Measurements from ENCODE around the gene CYTH3. TPM values are rescaled to one million over a fixed set of nuclear protein-coding genes. Genes with fewer than 3 reads are reported as not detected.
A peak's percentile ranks its signal among the peaks of the same experiment; 100 is the strongest.

Gene CYTH3
- total and polyA plus RNA-seq, 2 of the 13 experiments (the other 11 are each of a cell fraction or from before 2014, with no cell fraction given) = 3.1 to 3.8 TPM

DNA sequence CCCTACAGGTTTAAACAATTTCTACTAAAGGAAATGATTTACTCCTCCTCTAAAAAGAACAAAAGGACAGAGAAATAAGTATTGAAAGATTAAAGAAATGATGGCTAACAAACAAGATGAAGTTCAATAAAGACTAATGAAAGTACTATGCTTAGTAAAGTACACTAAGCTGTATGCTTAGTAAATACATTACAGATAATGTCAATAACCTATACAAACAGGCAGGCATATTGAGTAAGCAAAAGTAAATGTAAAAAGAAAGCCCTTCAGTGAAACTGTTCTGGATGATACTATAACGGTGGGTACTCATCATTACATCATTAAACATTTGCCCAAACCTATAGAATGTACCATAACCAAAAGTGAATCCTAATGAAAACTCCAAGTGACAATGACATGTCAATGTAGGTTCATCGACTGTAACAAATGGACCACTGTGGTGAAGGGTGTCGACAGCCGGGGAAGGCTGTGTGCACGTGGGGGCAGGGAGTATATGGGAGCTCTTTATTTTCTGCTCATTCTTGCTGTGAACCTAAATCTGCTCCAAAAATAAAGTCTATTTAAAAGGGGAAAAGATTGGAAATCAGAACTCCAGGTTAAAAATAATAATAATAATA is 34.0 kb downstream of the CYTH3 start (continued):
- no peak for TF ChIP-seq ZNF749 (CRISPR knock-in tag; IDR thresholded peaks at IDR 0.05; ENCODE audit: borderline replicate concordance)
- TF ChIP-seq ATF7-NPFF (CRISPR knock-in tag; IDR thresholded peaks at IDR 0.05; ENCODE audit: low read depth) = no peak
- no peak for TF ChIP-seq ZNF773 (CRISPR knock-in tag; IDR thresholded peaks at IDR 0.05; ENCODE audit: borderline replicate concordance)
- TF ChIP-seq ZBTB37 (CRISPR knock-in tag; IDR thresholded peaks at IDR 0.05) = no peak
- TF ChIP-seq, protein P1, sequence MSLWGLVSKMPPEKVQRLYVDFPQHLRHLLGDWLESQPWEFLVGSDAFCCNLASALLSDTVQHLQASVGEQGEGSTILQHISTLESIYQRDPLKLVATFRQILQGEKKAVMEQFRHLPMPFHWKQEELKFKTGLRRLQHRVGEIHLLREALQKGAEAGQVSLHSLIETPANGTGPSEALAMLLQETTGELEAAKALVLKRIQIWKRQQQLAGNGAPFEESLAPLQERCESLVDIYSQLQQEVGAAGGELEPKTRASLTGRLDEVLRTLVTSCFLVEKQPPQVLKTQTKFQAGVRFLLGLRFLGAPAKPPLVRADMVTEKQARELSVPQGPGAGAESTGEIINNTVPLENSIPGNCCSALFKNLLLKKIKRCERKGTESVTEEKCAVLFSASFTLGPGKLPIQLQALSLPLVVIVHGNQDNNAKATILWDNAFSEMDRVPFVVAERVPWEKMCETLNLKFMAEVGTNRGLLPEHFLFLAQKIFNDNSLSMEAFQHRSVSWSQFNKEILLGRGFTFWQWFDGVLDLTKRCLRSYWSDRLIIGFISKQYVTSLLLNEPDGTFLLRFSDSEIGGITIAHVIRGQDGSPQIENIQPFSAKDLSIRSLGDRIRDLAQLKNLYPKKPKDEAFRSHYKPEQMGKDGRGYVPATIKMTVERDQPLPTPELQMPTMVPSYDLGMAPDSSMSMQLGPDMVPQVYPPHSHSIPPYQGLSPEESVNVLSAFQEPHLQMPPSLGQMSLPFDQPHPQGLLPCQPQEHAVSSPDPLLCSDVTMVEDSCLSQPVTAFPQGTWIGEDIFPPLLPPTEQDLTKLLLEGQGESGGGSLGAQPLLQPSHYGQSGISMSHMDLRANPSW (CRISPR knock-in tag; IDR thresholded peaks at IDR 0.05; ENCODE audit: borderline replicate concordance) = no peak
- peak; percentile 49; the same call in 1 of the 2 replicates for TF ChIP-seq KAT8 (CRISPR knock-in tag; IDR thresholded peaks at IDR 0.05)
- no peak for TF ChIP-seq NCOA1 (CRISPR knock-in tag; IDR thresholded peaks at IDR 0.05)
- no peak for TF ChIP-seq HDAC6 (IDR thresholded peaks at IDR 0.05; ENCODE audit: low read depth, low read length)
- no peak for TF ChIP-seq ZBTB1 (CRISPR knock-in tag; IDR thresholded peaks at IDR 0.05; ENCODE audit: borderline replicate concordance)
- TF ChIP-seq ZNF670 (CRISPR knock-in tag; IDR thresholded peaks at IDR 0.05; ENCODE audit: borderline replicate concordance) = no peak
- TF ChIP-seq FIP1L1 (IDR thresholded peaks at IDR 0.05; ENCODE audit: borderline replicate concordance, insufficient read depth, low read depth, low read length) = no peak
- TF ChIP-seq TSC22D2 (CRISPR knock-in tag; IDR thresholded peaks at IDR 0.05; ENCODE audit: borderline replicate concordance) = no peak
- TF ChIP-seq FUBP1 (CRISPR knock-in tag; IDR thresholded peaks at IDR 0.05; ENCODE audit: borderline replicate concordance) = no peak
- TF ChIP-seq MTA1 (CRISPR knock-in tag; IDR thresholded peaks at IDR 0.05; ENCODE audit: borderline replicate concordance) = no peak
- no peak for TF ChIP-seq TAF15 (IDR thresholded peaks at IDR 0.05; ENCODE audit: low read depth, low read length, poor library complexity, severe bottlenecking)
- peak; percentile 18; the same call in 1 of the 2 replicates for TF ChIP-seq FOXP1 (IDR thresholded peaks at IDR 0.05)
- TF ChIP-seq FOXP1 (CRISPR knock-in tag; IDR thresholded peaks at IDR 0.05) = peak; percentile 91
- no peak for TF ChIP-seq ZNF354B (CRISPR knock-in tag; IDR thresholded peaks at IDR 0.05)
- no peak for TF ChIP-seq ETV5 (CRISPR knock-in tag; IDR thresholded peaks at IDR 0.05; ENCODE audit: borderline replicate concordance)
- TF ChIP-seq ZFP1 (CRISPR knock-in tag; IDR thresholded peaks at IDR 0.05) = 0 out of 2 replicates have a peak, but pooled peaks have one; percentile 49
- TF ChIP-seq, protein P2, sequence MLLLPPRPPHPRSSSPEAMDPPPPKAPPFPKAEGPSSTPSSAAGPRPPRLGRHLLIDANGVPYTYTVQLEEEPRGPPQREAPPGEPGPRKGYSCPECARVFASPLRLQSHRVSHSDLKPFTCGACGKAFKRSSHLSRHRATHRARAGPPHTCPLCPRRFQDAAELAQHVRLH (CRISPR knock-in tag; IDR thresholded peaks at IDR 0.05; ENCODE audit: borderline replicate concordance, low read depth) = no peak
- no peak for TF ChIP-seq KLF15 (CRISPR knock-in tag; IDR thresholded peaks at IDR 0.05; ENCODE audit: borderline replicate concordance)
- TF ChIP-seq BHLHE40 (IDR thresholded peaks at IDR 0.05; ENCODE audit: low read length) = peak; percentile 28; the same call in 1 of the 2 replicates
- TF ChIP-seq ZFP36L2 (CRISPR knock-in tag; IDR thresholded peaks at IDR 0.05) = no peak
